Activated T-cell treated with anti-CD3 and anti-CD28 coated beads for 4 hours (primary cell): ENCODE measurements around the gene TMEM131.

Source experiments
- DNase-seq: peaks from one replicate; pipeline ENCODE4 v3.0.0-alpha.2; 2020

The TMEM131 gene

DNA sequence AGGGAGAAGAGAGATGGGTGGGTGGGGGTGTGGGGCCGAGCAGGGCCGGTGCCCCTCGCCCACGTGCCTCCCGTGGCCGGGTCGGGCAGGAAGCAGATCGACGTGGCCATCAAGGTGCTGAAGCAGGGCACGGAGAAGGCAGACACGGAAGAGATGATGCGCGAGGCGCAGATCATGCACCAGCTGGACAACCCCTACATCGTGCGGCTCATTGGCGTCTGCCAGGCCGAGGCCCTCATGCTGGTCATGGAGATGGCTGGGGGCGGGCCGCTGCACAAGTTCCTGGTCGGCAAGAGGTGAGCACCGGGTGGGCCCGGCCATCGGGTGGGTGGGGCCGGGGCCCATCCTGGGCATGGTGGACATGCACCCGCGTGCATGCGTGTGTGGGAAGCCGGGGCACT lies 260.6 kb downstream of the TMEM131 start:
- DNase-seq: no peak

GRCh38 chr2:97734061-97735051 lies 261.4 kb downstream of the TMEM131 start:
- no peak for DNase-seq

DNA sequence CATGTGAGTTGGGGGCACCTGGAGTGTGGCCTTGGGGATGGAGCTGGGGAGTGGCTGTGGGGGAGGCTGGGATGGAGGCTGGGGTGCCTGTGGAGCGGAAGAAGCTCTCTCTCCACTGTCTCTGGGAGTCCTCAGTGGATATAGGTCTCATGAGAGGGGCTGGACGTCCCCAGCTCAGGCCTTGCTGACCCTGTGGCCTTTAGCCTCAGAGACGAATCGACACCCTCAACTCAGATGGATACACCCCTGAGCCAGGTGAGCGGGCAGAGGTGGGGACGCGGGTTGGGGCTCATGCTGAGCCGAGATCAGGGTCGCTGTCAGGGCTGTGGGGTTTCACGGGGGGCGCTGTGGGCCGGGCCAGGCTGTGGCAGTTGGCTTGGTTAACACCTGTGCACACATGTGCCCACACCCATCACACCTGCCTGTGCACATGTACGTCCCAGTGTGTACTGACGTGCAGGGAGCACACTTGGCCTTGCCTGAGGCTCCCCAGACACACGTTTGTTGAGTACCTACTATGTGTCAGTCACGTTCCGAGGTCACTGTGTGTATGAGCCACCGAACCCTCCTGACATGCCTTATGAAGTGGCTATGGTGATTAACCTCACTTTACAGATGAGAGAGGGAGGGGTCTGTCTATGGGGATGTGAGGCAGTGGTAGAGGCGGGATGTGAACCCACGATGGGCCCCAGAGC lies 262.3 kb downstream of the TMEM131 start:
- no peak for DNase-seq

- no peak for DNase-seq
These were observed 263.1 kb downstream of the TMEM131 start for GRCh38 chr2:97732436-97733340.

GRCh38 chr2:97731274-97732020 lies 264.3 kb downstream of the TMEM131 start:
- no peak for DNase-seq

GRCh38 chr2:97730245-97730644 lies 265.5 kb downstream of the TMEM131 start:
- DNase-seq: no peak

DNA sequence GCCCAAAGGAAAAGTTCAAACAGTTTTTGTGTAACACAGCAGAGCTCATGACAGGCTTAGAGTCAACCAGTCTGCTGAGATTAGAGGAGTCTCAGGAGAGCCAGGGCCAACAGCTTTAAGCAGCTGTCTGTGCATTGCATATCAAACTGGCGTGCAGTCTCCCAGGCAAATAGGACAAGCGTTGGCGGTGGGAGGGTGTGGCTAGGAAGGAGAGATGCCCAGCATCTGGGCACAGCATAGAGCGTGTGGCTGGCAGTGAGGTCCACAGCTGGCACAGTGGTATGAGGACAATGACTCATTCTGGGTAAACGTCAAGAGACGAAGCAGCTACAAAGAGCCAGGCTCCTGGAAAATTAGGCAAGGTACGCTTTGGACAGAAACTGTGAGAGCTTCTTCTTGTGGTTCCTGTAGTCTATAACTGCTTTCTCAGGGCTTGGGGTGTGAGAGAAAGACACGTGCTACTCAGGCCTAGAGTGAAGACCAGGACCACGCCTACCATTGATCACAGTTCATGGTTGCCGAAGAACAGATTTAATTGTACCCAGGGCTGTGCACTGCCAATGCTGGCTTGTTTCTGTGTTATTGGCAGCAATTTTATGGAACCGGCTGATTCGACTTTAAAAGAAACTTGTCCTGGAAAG lies 267.5 kb downstream of the TMEM131 start:
- no peak for DNase-seq

DNA sequence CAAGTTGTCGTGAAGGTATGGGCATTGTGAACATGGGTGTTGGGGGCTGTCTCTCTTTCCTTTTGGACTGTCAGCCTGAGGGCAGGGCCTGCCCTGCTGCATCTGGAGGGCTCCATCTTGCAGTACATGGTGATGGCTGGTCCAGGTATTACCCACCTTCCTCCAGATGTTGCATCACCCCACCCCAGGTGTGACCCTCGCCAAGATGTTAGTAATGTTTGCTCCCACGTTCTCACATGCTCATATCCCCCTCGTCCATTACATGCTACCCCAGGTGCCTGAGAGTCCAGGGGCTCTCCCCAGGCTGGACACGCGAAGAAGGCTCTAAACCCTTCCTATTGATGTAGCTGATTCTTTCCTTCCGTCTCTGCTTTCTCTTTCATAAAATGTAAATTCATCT lies 268.5 kb downstream of the TMEM131 start:
- DNase-seq: no peak

DNA sequence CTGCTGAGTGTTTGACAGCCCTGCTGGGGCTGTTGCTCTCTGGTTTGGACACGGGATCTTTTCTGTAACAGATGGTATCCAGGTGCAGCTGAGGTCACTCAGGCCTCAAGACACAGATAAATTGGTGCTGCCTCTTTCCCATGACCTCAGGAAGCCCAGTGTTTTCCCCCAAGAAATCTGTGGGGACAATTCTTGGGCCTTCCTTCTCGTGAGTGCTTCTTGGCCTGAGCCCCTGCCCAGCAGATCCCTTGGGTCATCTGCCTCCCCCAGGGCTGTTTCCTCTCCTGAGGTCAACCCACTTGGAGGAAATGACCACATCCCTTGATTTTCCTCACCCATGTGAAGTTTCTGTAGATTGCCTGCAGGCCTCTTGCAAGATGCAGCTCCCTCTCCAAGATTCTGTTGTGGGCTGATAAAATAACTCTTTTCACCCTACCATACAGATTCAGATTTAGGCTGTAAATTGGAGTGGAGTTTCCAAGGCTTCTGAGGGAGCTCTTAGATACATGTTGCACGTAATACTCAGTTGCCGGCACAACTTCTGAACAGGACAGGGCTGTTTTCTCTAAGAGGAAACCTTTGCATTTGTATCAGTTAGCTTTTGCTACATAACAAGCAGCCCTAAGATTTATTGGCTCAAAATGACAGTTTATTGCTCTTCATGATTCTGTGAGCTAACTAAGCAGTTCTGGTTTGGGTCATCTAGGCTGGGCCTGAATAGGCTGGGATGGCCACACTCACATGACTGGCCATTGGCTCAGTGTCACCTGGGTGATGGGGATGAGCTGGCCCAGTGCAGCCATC lies 269.3 kb downstream of the TMEM131 start:
- no peak for DNase-seq

GRCh38 chr2:97724946-97725688 lies 270.6 kb downstream of the TMEM131 start:
- DNase-seq: no peak

DNA sequence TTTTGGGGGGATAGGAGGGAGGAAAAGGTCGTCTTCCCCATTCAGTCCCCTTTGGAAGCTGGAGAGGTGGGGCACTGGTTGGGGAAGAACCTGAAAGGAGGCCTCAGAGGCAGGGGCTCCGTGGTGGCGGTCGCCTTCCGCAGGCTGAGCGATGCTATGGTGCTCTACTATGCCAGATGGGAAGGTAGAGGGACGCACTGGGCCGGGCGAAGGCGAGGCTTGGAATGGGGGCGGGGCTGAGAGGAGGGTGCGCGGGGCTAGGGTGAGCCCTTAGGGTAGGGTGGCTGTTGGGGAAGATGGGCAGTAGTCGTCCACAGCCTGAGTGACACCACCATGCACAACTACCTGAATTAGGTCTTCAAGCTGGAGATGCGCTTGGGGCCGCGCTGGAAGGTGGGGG lies 271.2 kb downstream of the TMEM131 start:
- DNase-seq: no peak

GRCh38 chr2:97724073-97724410 lies 271.7 kb downstream of the TMEM131 start:
- no peak for DNase-seq

- DNase-seq: no peak
These were observed 272.3 kb downstream of the TMEM131 start for GRCh38 chr2:97723156-97724072.

DNA sequence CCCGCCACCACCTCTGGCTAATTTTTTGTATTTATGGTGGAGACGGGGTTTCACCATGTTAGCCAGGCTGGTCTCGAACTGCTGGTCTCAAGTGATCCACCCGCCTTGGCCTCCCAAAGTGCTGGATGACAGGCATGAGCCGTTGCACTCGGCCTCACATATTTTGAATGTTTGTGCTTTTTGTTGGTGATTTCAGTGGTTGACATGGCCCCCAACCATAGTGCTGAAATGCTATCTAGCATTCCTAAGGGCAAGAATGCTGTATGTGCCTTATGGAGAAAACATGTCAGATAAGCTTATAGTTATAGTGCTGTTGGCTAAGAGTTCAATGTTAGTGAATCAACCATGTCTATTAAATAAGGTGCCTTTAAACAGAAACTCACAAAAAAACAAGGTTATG lies 273.5 kb downstream of the TMEM131 start:
- DNase-seq: no peak

DNA sequence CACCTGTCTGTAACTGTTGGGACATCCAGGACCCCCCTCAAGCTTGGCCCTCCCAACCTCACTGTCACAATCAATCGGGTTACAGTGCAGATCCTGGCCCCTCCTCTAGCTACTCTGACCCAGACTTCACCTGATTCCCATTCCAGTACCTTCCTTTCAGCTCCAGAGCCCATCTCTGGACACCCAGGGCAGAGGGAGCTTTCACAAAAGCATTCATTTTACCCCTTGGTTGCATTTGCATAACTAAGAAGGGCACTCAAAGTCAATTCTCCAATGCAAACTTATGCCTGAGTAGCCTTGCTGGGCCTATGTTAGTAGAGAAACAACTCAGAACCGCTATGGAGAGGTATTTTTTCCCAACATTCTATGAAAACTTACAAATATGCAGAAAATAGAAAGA lies 275.0 kb downstream of the TMEM131 start:
- no peak for DNase-seq

- DNase-seq: no peak
These were observed 276.2 kb downstream of the TMEM131 start for GRCh38 chr2:97719362-97720155.

GRCh38 chr2:97718942-97719341 lies 276.8 kb downstream of the TMEM131 start:
- no peak for DNase-seq
